Sigmoid colon (tissue), 4 donors: Measurements from ENCODE around the gene CCT6B.

Experiments
- CTCF ChIP-seq, 4 experiments: fragments of 450-650 bp in 3 of 4; fragments of 200-600 bp in 1 of 4; IDR thresholded peaks; one replicate each; pipeline ENCODE4 v1.5.1; 2016 to 2019; ENCODE audit warnings: antibody characterized with exemption in 4 of 4, mild to moderate bottlenecking in 3 of 4, moderate library complexity in 2 of 4
- EP300 ChIP-seq, 4 donors: sonication (generic); formaldehyde crosslinking; IDR thresholded peaks; one replicate each; pipeline ENCODE4 v1.6.1; 2017; ENCODE audit warnings: antibody characterized with exemption in 4 of 4
- POLR2A ChIP-seq, 2 donors: fragments of 450-650 bp; IDR thresholded peaks; one replicate each; pipeline ENCODE4 v1.6.1; 2016; ENCODE audit warnings: antibody characterized with exemption in 2 of 2, mild to moderate bottlenecking in 2 of 2, moderate library complexity in 2 of 2
- POLR2AphosphoS5 ChIP-seq, 4 donors: sonication (generic); formaldehyde crosslinking; IDR thresholded peaks; one replicate each; pipeline ENCODE4 v1.6.1; 2017; ENCODE audit warnings: antibody characterized with exemption in 4 of 4

- TF ChIP-seq CTCF (IDR thresholded peaks at IDR 0.05) (no peak), POLR2AphosphoS5 (IDR thresholded peaks at IDR 0.05) (no peak), POLR2A (IDR thresholded peaks at IDR 0.05) (no peak), EP300 (IDR thresholded peaks at IDR 0.05) (no peak)
Measured at GRCh38 chr17:34886831-34887230, 74.4 kb downstream of the CCT6B start.
